ENCODE results near the gene DPY19L1.
"Not testable (repeated sequence)": the region's sequence is repeated elsewhere in the genome, so short reads cannot be mapped to it uniquely, and the experiment has no call there.

DNA sequence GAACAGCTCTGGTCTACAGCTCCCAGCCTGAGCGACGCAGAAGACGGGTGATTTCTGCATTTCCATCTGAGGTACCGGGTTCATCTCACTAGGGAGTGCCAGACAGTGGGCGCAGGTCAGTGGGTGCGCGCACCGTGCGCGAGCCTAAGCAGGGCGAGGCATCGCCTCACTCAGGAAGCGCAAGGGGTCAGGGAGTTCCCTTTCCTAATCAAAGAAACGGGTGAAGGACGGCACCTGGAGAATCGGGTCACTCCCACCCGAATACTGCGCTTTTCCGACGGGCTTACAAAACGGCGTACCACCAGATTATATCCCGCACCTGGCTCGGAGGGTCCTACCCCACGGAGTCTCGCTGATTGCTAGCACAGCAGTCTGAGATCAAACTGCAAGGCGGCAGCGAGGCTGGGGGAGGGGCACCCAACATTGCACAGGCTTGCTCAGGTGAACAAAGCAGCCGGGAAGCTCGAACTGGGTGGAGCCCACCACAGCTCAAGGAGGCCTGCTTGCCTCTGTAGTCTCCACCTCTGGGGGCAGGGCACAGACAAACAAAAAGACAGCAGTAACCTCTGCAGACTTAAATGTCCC is 130.9 kb downstream of the DPY19L1 start:
- TF ChIP-seq, protein P1, sequence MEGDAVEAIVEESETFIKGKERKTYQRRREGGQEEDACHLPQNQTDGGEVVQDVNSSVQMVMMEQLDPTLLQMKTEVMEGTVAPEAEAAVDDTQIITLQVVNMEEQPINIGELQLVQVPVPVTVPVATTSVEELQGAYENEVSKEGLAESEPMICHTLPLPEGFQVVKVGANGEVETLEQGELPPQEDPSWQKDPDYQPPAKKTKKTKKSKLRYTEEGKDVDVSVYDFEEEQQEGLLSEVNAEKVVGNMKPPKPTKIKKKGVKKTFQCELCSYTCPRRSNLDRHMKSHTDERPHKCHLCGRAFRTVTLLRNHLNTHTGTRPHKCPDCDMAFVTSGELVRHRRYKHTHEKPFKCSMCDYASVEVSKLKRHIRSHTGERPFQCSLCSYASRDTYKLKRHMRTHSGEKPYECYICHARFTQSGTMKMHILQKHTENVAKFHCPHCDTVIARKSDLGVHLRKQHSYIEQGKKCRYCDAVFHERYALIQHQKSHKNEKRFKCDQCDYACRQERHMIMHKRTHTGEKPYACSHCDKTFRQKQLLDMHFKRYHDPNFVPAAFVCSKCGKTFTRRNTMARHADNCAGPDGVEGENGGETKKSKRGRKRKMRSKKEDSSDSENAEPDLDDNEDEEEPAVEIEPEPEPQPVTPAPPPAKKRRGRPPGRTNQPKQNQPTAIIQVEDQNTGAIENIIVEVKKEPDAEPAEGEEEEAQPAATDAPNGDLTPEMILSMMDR (conservative IDR thresholded peaks at IDR 0.05; ENCODE audit: low read depth, low read length) = not testable (repeated sequence)
- TF ChIP-seq EZH2 (IDR thresholded peaks at IDR 0.05; ENCODE audit: low read length, unreplicated experiment) = not testable (repeated sequence)
